NB4 (cell line): ENCODE results near the gene IRF2BPL.

Source experiments
- CTCF ChIP-seq: IDR thresholded peaks from one replicate; pipeline ENCODE4 v1.5.1; 2012; ENCODE audit warnings: low read depth, low read length
- MYC ChIP-seq: IDR thresholded peaks from 2 replicates; pipeline ENCODE4 v1.6.1; 2011; ENCODE audit warnings: low read depth, low read length
- POLR2A ChIP-seq: IDR thresholded peaks from 2 replicates; pipeline ENCODE4 v1.6.1; 2011; ENCODE audit warnings: mild to moderate bottlenecking; ENCODE audit not compliant: insufficient read length; ENCODE audit errors: extremely low read depth

GRCh38 chr14:77037215-77037937 is 8.9 kb upstream of the IRF2BPL start:
- TF ChIP-seq POLR2A, result no peak
- TF ChIP-seq MYC, result no peak
- no peak for TF ChIP-seq CTCF
